ENCODE results near the gene S100A14.

GRCh38 chr1:153565529-153566374 is 50.4 kb downstream of the S100A14 start, which contains the start of gene S100A2:
- TF ChIP-seq ZNF317 (CRISPR knock-in tag; IDR thresholded peaks at IDR 0.05; ENCODE audit: borderline replicate concordance, low read depth): no peak
- no peak for TF ChIP-seq FOXP4 (CRISPR knock-in tag; IDR thresholded peaks at IDR 0.05)
- TF ChIP-seq GABPB1 (CRISPR knock-in tag; IDR thresholded peaks at IDR 0.05): no peak
- no peak for TF ChIP-seq SP1 (CRISPR knock-in tag; conservative IDR thresholded peaks at IDR 0.05)
- no peak for TF ChIP-seq MYBL2 (CRISPR knock-in tag; IDR thresholded peaks at IDR 0.05)
- no peak for TF ChIP-seq TP53 (CRISPR knock-in tag; IDR thresholded peaks at IDR 0.05)
- no peak for TF ChIP-seq CREB1 (CRISPR knock-in tag; IDR thresholded peaks at IDR 0.05)
- no peak for TF ChIP-seq CTCF (IDR thresholded peaks at IDR 0.05)

Measured in WTC11 (cell line).